Activated T-cell treated with anti-CD3 and anti-CD28 coated beads, Interleukin-2, amount 50 U/mL, for 24 hours (primary cell): ENCODE data around the gene HELB.

Experiments used
- DNase-seq: peaks from one replicate; pipeline ENCODE4 v3.0.0-alpha.2; 2020
- H3K27ac Mint-ChIP-seq: 2 replicates; pipeline ENCODE4 v1.8.0; 2020; ENCODE audit warnings: mild to moderate bottlenecking, mixed read lengths
- H3K27me3 Mint-ChIP-seq: 2 replicates; pipeline ENCODE4 v1.8.0; 2020; ENCODE audit warnings: mixed read lengths
- H3K36me3 Mint-ChIP-seq: 2 replicates; pipeline ENCODE4 v1.8.0; 2020; ENCODE audit warnings: low read depth, mixed read lengths
- H3K4me1 Mint-ChIP-seq: 2 replicates; pipeline ENCODE4 v1.8.0; 2020; ENCODE audit warnings: low read depth, mixed read lengths
- H3K4me3 Mint-ChIP-seq: 2 replicates; pipeline ENCODE4 v1.8.0; 2020; ENCODE audit warnings: mild to moderate bottlenecking, moderate library complexity, mixed read lengths
- H3K9me3 Mint-ChIP-seq: 2 replicates; pipeline ENCODE4 v1.8.0; 2020; ENCODE audit warnings: mixed read lengths

HELB gene

DNA sequence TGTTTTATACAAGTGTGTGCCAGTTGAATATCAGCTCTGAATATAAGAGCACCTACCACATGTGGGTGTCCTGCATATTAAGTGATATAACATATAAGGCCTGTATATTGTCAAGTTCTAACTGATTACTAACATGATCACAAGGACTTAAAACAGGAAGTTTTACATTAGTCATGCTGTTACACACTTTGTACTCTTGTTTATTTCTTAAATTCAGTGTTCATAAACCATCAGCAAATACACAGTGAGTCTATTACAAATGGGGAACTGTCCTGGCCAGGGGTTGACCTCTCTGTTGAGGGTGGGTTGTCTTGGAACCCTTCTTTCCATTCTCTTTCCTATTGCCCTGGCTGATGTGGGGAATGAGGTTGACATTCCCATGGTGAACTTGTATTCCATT lies 19.1 kb downstream of the HELB start:
- no peaks in the 10 kb centered on the region for H3K9me3 Mint-ChIP-seq
- no peak overlapping the region for H3K4me3 Mint-ChIP-seq
- H3K27me3 Mint-ChIP-seq = no peaks in the 10 kb centered on the region
- H3K27ac Mint-ChIP-seq = peak overlapping the region; percentile 61
- no peak for DNase-seq
- H3K36me3 Mint-ChIP-seq = peaks cover 86% of the 10 kb centered on the region
- H3K4me1 Mint-ChIP-seq = peaks cover 60% of the 10 kb centered on the region

DNA sequence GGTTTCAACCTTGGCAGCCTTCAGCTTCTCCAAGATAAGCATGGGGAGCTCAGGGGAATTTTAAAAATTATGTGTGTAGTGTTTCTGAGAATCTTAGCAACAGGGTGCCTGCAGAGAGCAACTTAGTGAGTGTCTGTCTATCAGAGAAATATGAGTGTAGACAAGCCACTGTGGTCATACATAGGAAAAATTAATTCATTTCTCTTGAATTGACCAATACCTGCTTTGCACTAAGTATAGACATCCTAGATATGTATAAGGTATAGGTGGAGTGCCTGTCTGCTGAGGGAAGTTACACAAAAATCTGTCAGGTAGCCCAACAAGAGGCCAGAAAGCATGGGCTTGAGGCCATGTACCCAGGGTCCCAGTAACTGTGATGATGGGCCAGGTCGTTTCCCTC lies 20.7 kb downstream of the HELB start:
- H3K27me3 Mint-ChIP-seq = no peaks in the 10 kb centered on the region
- no peak overlapping the region for H3K4me3 Mint-ChIP-seq
- H3K9me3 Mint-ChIP-seq = no peaks in the 10 kb centered on the region
- H3K4me1 Mint-ChIP-seq = peaks cover 60% of the 10 kb centered on the region
- H3K36me3 Mint-ChIP-seq = peaks cover 88% of the 10 kb centered on the region
- DNase-seq = no peak
- peak overlapping the region; percentile 54 for H3K27ac Mint-ChIP-seq

DNA sequence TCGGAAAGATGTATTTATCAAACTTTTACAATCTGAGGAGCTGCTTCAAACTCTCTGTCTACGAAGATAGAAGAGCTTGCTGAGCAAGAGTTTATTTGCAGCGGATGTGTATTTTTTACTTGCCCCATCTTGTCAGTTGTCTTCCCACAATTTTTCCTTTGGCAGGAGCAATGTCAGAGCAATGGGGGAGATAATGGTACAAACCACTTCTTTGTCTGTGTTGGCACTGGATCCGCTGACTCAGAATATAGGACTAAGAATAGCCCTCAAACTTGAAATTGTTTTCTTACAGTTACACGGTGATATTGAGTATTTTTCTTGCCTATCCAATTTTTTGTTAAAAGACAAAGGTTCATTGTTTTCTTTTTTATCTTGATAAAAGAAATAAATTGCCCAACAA lies 27.6 kb downstream of the HELB start:
- Mint-ChIP-seq H3K4me1 (peaks cover 36% of the 10 kb centered on the region), H3K36me3 (peaks cover 73% of the 10 kb centered on the region), H3K27me3 (no peaks in the 10 kb centered on the region), H3K4me3 (no peak overlapping the region), H3K9me3 (no peaks in the 10 kb centered on the region), H3K27ac (no peak overlapping the region)
- no peak for DNase-seq

DNA sequence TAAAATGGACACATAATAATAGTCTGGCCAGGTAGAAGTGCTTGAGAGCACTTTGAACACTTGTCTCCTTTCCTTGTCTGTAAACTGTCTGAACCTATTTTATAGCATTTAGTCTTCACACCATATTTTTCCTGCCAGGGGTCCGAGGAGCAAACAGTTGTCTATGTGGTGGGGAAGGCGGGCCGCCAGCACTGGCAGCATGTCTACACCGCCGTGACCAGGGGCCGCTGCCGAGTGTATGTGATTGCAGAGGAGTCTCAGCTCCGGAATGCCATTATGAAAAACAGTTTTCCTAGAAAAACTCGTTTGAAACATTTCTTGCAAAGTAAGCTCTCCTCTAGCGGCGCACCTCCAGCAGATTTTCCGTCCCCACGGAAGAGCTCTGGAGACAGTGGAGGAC lies 28.7 kb downstream of the HELB start:
- Mint-ChIP-seq H3K27me3 (no peaks in the 10 kb centered on the region), H3K4me3 (no peak overlapping the region), H3K9me3 (no peaks in the 10 kb centered on the region), H3K27ac (no peak overlapping the region), H3K36me3 (peaks cover 62% of the 10 kb centered on the region), H3K4me1 (peaks cover 32% of the 10 kb centered on the region)
- DNase-seq = no peak

DNA sequence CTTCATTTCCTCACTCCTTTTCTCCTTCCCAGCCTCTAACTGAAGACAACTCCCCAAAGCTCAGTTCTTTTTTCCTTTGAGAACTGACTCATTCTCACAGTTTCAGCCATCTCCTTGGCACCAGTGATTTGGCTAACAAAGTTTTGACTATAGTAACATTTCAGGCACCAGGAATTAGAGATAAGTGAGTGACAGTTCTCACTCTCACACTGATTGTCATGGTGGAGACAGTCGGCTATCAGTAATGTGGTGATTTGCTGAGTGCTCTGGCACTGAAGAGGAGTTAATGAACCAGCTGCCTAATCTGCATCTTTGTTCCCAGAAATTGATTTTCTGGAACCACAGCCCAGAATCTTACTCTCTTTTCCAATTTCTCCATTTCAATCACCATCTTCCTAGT lies 29.5 kb downstream of the HELB start:
- Mint-ChIP-seq H3K4me3 (no peak overlapping the region), H3K27me3 (no peaks in the 10 kb centered on the region), H3K36me3 (peaks cover 59% of the 10 kb centered on the region), H3K27ac (peak overlapping the region; percentile 51), H3K9me3 (no peaks in the 10 kb centered on the region), H3K4me1 (peaks cover 32% of the 10 kb centered on the region)
- no peak for DNase-seq

DNA sequence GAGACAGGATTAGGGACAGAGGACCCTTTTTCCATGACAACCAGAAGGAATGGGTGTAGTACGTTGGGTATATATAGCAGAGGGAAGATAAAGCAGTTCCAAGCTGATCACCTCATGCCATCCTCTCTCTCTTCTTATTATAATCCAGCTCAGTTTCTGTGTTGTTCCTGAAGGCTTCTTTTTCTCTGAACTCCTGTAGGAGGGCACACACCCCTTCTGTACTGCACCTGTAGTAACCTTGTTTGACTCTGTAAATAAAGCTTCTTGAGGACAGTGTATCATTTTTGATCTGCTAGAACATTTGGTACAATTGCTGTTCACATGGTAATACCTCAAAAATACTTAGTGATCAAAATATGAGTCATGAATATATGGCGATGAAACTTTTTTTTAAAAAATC lies 33.5 kb downstream of the HELB start:
- Mint-ChIP-seq H3K27me3 (no peaks in the 10 kb centered on the region), H3K36me3 (peaks cover 58% of the 10 kb centered on the region), H3K27ac (no peak overlapping the region), H3K4me1 (peaks cover 19% of the 10 kb centered on the region), H3K4me3 (no peak overlapping the region), H3K9me3 (peaks cover 16% of the 10 kb centered on the region)
- DNase-seq = no peak

DNA sequence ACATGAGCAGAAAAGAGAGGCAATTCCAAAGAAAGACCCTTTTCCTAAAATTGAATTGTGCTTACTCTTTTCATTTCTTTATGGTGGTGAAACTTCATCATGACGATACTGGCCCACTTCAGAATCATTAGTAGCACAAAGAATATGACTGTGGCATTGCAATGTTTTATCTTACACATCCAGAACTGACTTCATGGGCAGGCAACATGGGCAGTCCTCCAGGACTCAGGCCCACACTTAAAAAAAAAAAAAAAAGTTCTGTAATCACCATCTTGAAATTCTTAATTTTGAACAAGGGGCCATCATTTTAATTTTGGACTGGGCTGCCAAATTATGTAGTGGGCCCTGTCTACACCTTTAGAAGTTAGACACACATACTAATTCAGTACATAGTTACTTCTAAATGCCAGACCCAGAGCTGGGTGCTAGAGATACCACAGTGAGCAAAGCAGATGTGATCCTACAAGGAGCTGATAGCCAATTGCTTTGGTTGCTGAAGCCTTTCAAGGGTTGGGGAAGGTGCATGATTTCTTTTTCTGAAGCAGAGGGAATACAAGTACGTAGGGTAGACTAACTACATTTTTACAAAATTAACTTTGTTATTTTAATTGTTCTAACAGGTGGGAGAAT lies 35.2 kb downstream of the HELB start:
- Mint-ChIP-seq H3K4me1 (peaks cover 12% of the 10 kb centered on the region), H3K36me3 (peaks cover 58% of the 10 kb centered on the region), H3K27me3 (no peaks in the 10 kb centered on the region), H3K27ac (no peak overlapping the region), H3K4me3 (no peak overlapping the region), H3K9me3 (peaks cover 28% of the 10 kb centered on the region)
- no peak for DNase-seq

DNA sequence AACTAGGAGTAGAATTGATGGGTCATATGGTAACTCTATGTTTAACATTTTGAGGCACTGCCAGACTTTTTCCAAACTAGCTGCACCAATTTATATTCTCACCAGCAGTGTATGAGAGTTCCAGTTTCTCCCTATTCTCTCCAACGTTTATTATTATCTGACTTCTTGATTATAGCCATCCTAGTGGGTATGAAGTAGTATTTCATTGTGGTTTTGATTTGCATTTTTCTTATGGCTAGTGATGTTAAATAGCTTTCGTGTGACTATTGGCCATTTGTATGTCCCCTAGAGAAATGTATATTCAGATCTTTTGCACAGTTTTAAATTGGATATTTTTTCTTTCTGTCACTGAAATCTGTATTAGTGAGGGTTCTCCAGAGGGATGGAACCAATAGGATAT lies 37.8 kb downstream of the HELB start:
- peaks cover 64% of the 10 kb centered on the region for H3K36me3 Mint-ChIP-seq
- H3K4me3 Mint-ChIP-seq = no peak overlapping the region
- H3K27ac Mint-ChIP-seq = no peak overlapping the region
- no peaks in the 10 kb centered on the region for H3K27me3 Mint-ChIP-seq
- peaks cover 28% of the 10 kb centered on the region for H3K9me3 Mint-ChIP-seq
- no peak for DNase-seq
- peaks cover 23% of the 10 kb centered on the region for H3K4me1 Mint-ChIP-seq

DNA sequence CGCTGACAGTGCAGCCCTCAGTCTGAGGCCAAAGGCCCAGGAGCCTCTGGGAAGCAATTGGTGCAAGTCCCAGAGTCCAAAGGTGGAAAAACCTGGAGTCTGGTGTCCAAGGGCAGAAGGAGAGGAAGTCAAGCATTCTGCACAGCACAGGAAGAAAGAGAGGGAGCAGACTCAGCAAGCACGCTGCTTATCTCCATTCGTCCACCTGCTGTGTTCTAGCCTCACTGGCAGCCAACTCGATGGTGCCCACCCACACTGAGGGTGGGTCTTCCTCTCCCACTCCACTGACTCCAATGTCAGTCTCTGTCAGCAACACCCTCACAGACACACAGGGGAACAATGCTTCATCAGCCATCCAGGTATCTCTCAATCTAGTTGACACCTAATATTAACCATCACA lies 38.8 kb downstream of the HELB start:
- no peaks in the 10 kb centered on the region for H3K27me3 Mint-ChIP-seq
- H3K4me1 Mint-ChIP-seq = peaks cover 30% of the 10 kb centered on the region
- peaks cover 74% of the 10 kb centered on the region for H3K36me3 Mint-ChIP-seq
- DNase-seq = no peak
- H3K9me3 Mint-ChIP-seq = peaks cover 28% of the 10 kb centered on the region
- H3K4me3 Mint-ChIP-seq = no peak overlapping the region
- H3K27ac Mint-ChIP-seq = no peak overlapping the region

DNA sequence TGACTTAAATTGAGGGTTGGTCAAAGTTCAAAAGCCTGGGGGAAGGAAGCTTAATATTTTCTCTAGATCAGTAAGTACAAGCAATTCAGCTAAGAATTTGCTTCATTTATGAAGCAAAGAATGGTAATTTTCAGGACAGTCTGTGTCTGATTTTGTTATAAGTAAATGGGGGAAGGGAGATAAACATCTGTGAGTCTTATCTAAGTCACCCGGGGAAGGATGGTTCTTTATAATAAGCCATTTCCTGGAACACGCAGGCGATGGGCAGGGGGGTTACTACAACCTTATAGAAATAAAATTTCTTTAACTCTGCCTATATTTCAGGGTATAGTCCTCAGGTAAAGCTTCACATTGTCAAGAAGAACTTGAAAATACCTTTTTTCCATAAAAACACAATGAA lies 42.9 kb downstream of the HELB start:
- Mint-ChIP-seq H3K9me3 (peaks cover 17% of the 10 kb centered on the region), H3K36me3 (peaks cover 89% of the 10 kb centered on the region), H3K27me3 (no peaks in the 10 kb centered on the region), H3K4me3 (no peak overlapping the region), H3K27ac (peak overlapping the region; percentile 47), H3K4me1 (peaks cover 38% of the 10 kb centered on the region)
- no peak for DNase-seq

DNA sequence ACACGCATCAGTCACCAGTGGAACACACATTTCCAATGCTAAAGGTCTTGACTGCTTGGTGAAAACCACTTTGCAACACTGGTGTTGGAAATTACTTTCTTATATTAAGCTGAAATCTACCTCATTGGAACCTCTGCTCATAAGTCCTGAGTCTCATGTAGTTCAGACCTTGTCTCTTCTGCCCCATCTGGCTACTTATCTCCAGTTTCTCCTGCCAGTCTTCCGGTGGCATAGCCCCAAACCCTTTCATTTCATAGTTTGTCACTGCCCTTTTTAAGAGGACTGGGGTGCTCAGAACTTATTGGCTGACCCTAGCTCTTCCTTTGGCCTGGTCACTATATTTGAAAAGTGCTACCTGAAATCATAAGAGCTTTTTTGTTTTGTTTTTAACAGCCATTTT lies 43.7 kb downstream of the HELB start:
- H3K27ac Mint-ChIP-seq = peak overlapping the region; percentile 47
- no peak overlapping the region for H3K4me3 Mint-ChIP-seq
- H3K27me3 Mint-ChIP-seq = no peaks in the 10 kb centered on the region
- no peak for DNase-seq
- peaks cover 88% of the 10 kb centered on the region for H3K36me3 Mint-ChIP-seq
- H3K9me3 Mint-ChIP-seq = peaks cover 10% of the 10 kb centered on the region
- H3K4me1 Mint-ChIP-seq = peaks cover 38% of the 10 kb centered on the region

DNA sequence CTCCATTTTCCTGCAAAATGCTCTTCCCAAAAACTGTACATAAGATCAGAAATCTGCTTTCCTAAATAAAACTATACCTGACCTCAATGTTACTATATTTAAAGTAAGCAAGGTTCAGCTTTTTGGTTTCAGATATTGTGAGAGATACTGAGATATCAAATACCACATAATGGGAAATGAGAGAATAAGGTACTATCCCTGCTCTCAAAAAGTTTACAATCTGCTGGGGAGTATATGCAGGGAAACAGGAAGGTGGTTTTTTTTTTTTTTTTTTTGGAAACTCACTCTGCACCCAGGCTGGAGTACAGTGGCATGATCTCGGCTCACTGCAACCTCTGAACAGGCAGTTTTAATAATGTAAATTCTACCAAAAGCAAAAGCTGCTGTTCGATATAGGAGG lies 49.0 kb downstream of the HELB start:
- H3K36me3 Mint-ChIP-seq = peaks cover 65% of the 10 kb centered on the region
- no peak for DNase-seq
- no peak overlapping the region for H3K4me3 Mint-ChIP-seq
- H3K9me3 Mint-ChIP-seq = no peaks in the 10 kb centered on the region
- H3K27me3 Mint-ChIP-seq = no peaks in the 10 kb centered on the region
- peaks cover 6% of the 10 kb centered on the region for H3K4me1 Mint-ChIP-seq
- peak overlapping the region; percentile 5 for H3K27ac Mint-ChIP-seq

DNA sequence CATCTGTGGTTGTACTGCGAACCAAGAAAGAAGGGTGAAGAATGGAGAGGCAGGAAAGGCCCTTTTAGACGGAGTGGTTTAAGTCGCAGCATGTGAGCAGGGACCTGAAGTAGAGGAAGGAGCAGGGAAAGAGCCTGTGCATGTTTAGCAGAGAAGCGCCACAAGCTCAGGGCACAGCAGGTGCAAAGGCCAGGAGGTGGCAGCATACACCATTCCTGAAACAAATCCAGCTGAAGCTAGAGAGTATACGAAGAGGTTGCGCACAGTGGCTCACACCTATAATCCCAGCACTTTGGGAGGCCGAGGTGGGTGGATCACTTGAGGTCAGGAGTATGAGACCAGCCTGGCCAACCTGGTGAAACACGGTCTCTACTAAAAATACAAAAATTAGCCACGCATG lies 49.9 kb downstream of the HELB start:
- H3K4me3 Mint-ChIP-seq = no peak overlapping the region
- no peaks in the 10 kb centered on the region for H3K9me3 Mint-ChIP-seq
- H3K27me3 Mint-ChIP-seq = no peaks in the 10 kb centered on the region
- no peak overlapping the region for H3K27ac Mint-ChIP-seq
- peaks cover 56% of the 10 kb centered on the region for H3K36me3 Mint-ChIP-seq
- no peaks in the 10 kb centered on the region for H3K4me1 Mint-ChIP-seq
- no peak for DNase-seq

DNA sequence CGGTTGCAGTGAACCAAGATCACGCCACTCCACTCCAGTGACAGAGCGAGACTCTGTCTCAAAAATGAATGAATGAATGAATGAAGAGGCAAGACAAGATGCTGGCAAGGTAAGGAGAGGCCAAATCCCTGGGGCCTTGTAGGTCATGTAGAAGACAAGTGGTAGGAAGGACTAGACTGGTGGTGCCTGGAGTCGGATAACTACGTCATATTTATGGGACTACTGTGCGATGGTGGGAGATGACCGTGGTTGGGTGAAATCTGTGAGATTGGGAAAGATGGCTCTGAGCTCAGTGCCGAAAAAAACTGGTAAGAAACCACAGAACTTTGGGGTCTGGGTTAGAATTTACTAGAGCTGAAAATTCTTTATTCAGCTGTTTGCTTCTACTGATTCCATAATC lies 50.6 kb downstream of the HELB start:
- no peak for DNase-seq
- Mint-ChIP-seq H3K9me3 (no peaks in the 10 kb centered on the region), H3K4me3 (no peak overlapping the region), H3K27me3 (no peaks in the 10 kb centered on the region), H3K27ac (no peak overlapping the region), H3K4me1 (no peaks in the 10 kb centered on the region), H3K36me3 (peaks cover 51% of the 10 kb centered on the region)

DNA sequence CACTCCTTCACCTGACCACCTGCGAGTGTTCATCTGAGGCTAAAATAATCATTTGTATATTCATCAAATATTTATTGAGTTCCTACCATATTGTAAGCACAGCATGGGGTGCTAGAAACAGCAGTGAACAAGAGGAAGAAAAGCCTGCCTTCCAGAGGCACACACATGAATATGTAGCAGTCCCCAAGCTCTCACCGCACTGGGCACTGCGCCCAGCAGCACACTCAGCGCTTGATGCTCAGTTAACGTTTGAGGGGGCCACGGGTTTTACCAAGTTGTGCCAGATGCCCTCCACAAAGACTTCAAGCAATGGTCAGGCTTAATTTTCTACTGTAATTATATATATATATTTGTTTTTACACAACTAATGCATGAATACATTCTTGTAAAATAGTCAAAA lies 52.0 kb downstream of the HELB start:
- no peak overlapping the region for H3K27ac Mint-ChIP-seq
- no peak for DNase-seq

DNA sequence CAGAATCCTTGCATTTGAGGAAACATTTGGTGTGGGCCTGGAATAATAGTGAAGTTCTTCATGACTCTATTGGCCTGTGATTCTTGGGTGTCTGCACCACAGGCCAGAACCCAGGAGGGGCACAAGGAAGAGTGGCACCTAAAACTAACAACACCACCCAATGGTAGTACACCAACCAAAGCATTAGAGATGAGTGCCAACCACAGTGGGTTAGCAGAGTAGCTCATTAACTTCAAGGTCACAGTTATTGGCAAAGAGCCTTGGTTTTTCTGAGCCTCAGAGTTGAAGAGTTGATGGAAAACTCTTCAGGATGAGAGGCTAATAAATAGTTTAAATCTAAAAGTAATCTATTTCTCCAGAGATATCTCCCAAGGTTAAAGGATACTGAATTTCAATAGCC lies 57.0 kb downstream of the HELB start:
- Mint-ChIP-seq H3K9me3 (no peaks in the 10 kb centered on the region), H3K4me1 (no peaks in the 10 kb centered on the region), H3K27ac (no peak overlapping the region), H3K27me3 (no peaks in the 10 kb centered on the region), H3K4me3 (no peak overlapping the region), H3K36me3 (peaks cover 4% of the 10 kb centered on the region)
- DNase-seq = no peak

More for the DNA sequence above, 52.0 kb downstream of the HELB start:
- Mint-ChIP-seq H3K4me1 (no peaks in the 10 kb centered on the region), H3K9me3 (no peaks in the 10 kb centered on the region), H3K4me3 (no peak overlapping the region), H3K36me3 (peaks cover 39% of the 10 kb centered on the region), H3K27me3 (no peaks in the 10 kb centered on the region)
